ENCODE results near the gene FOXC2.
"Not testable (repeated sequence)": the region's sequence is repeated elsewhere in the genome, so short reads cannot be mapped to it uniquely, and the experiment has no call there.

The FOXC2 gene

GRCh38 chr16:86574646-86575045, 8.0 kb downstream of the FOXC2 start:
- DNase-seq = no peak

GRCh38 chr16:86575095-86575685, 8.6 kb downstream of the FOXC2 start:
- no peak for DNase-seq

GRCh38 chr16:86575754-86576557, 9.3 kb downstream of the FOXC2 start:
- DNase-seq = no peak

GRCh38 chr16:86576591-86577313, 10.1 kb downstream of the FOXC2 start:
- DNase-seq = no peak

GRCh38 chr16:86577314-86577971, 10.8 kb downstream of the FOXC2 start:
- no peak for DNase-seq

GRCh38 chr16:86578061-86578599, 11.5 kb downstream of the FOXC2 start, which contains the start of gene FOXL1:
Gene FOXL1 (plus strand): TSS chr16:86578549. CDS start chr16:86578724, 175 bp downstream.
- no peak for DNase-seq

- no peak for DNase-seq
Observed at GRCh38 chr16:86578611-86579267, 12.1 kb downstream of the FOXC2 start.

GRCh38 chr16:86579268-86580062, 12.8 kb downstream of the FOXC2 start:
- no peak for DNase-seq

GRCh38 chr16:86580063-86580790, 13.6 kb downstream of the FOXC2 start:
- DNase-seq = no peak

GRCh38 chr16:86580791-86581170, 14.2 kb downstream of the FOXC2 start:
- no peak for DNase-seq

- no peak for DNase-seq
Observed at GRCh38 chr16:86581458-86581857, 14.8 kb downstream of the FOXC2 start.

- no peak for DNase-seq
Observed at GRCh38 chr16:86584071-86584685, 17.5 kb downstream of the FOXC2 start.

GRCh38 chr16:86584726-86585721, 18.4 kb downstream of the FOXC2 start:
- no peak for DNase-seq

- DNase-seq = no peak
Observed at GRCh38 chr16:86585821-86586611, 19.4 kb downstream of the FOXC2 start.

GRCh38 chr16:86587487-86587886, 20.9 kb downstream of the FOXC2 start:
- DNase-seq = no peak

GRCh38 chr16:86587955-86588354, 21.3 kb downstream of the FOXC2 start:
- not testable (repeated sequence) for DNase-seq

- no peak for DNase-seq
Observed at GRCh38 chr16:86590501-86591144, 24.0 kb downstream of the FOXC2 start.

- DNase-seq = no peak
Observed at GRCh38 chr16:86591270-86591669, 24.6 kb downstream of the FOXC2 start.
